Posterior cingulate gyrus (tissue), 11 donors: ENCODE measurements around the gene TFB2M.
"Not testable (repeated sequence)": the region's sequence is repeated elsewhere in the genome, so short reads cannot be mapped to it uniquely, and the experiment has no call there.

ENCODE experiments used
- DNase-seq, 10 donors: peaks; one replicate each; pipeline versions ENCODE4 v3.0.0 to v3.0.0-alpha.2; 2020 to 2021; ENCODE audit warnings: mixed read lengths in 3 of 10
- intact Hi-C: fragments of 100-400 bp; cut with DNase I; formaldehyde crosslinking; loops from one replicate; pipeline ENCODE4 v1.15.1; 2023

The TFB2M gene

DNA sequence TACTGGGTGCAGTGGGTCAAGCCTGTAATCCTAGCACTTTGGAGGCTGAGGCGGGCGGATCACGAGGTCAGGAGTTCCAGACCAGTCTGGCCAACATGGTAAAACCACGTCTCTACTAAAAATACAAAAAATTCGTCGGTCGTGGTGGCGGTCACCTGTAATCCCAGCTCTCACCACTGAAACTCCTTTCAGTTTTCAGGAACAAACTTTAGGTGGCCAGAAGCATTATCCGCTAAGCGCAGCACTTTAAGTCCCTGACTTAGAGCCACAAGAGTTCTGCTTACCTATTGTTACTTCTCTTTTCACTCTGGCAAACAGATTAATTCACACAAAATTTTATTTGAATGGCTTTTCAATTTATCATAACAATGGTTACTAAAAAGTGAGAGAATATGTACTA lies 5.2 kb downstream of the TFB2M start:
- DNase-seq, result not testable (repeated sequence)
- intact Hi-C loops, result loop anchor here (10.0 kb wide), 3 partner anchors 134 to 1696 kb away; partner anchors contain the start of genes HNRNPU and SCCPDH

DNA sequence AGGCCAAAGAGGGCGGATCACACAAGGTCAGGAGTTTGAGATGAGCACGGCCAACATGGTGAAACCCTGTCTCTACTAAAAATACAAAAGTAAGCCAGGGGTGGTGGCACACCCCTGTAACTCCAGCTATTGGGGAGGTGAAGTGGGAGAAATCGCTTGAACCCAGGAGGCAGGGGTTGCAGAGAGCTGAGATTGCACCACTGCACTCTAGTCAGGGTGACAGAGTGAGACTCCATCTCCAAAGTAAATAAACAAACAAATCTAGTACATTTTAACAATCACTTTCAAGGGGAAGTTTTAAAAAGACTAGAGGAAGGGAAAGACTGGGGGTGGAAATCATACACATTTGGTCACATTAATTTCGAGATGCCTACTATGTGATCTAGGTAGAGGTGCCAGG lies 6.8 kb downstream of the TFB2M start:
- intact Hi-C loops, result no loop called here
- DNase-seq, result no peak

DNA sequence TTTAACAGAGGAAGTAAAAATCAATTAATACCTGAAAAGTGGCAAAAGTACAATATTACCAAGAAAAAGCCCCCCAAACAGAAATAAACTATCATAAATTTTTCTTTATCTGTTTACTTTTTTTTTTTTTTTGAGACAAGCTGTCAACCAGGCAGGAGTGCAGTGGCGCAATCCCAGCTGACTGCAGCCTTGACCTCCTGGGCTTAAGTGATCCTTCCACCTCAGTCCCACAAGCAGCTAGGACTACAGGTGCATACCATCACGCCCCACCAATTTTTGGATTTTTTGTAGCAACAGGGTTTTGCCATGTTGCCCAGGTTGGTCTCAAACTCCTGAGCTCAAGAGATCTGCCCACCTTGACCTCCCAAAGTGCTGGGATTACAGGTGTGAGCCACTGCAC lies 8.0 kb downstream of the TFB2M start:
- intact Hi-C loops, result no loop called here
- no peak for DNase-seq

DNA sequence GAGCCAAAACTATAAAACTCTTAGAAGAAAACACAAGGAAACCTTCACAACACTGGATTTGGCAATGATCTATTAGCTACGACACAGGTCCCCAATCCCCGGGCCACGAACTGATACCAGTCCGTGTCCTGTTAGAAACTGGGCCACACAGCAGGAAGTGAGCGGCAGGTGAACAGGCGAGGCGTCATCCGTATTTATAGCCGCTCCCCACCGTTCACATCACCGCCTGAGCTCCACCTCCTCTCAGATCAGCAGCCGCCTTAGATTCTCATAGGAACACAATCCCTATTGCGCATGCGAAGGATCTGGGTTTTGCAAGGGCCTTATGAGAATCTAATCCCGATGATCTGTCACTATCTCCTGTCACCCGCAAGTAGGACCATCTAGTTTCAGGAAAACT lies 11.9 kb downstream of the TFB2M start:
- intact Hi-C loops, result no loop called here
- DNase-seq, result no peak

DNA sequence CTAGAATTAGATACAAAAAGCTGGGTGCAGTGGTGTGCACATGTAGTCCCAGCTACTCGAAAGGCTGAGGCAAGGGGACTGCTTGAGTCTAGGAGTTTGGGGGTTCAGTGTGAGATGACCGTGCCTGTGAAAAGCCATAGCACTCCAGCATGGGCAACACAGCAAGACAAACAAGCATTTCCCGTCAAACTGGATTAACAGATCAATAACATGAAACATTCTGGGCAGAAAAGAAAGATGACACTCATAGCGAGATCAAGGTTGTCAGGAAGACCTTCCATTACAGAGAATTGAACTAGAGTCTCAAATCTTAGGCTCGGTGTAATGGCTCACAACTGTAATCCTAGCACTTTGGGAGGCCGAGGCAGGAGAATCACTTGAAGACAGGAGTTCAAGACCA lies 14.0 kb downstream of the TFB2M start:
- DNase-seq, result no peak
- intact Hi-C loops, result no loop called here

DNA sequence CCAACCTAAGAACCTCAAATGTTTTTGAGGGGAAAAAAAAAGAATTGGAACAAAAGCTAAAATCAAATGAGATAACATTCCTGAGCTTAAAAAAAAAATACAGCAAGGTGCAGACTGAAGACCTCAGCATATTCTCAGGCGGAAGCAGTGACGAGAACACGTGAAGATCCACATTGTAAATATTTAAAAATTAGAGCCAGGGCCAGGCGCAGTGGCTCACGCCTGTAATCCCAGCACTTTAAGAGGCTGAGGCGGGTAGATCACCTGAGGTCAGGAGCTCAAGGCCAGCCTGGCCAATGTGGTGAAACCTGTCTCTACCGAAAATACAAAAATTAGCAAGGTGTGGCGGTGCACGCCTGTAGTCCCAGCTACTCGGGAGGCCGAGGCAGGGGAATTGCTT lies 15.7 kb downstream of the TFB2M start:
- intact Hi-C loops, result no loop called here
- DNase-seq, result no peak

DNA sequence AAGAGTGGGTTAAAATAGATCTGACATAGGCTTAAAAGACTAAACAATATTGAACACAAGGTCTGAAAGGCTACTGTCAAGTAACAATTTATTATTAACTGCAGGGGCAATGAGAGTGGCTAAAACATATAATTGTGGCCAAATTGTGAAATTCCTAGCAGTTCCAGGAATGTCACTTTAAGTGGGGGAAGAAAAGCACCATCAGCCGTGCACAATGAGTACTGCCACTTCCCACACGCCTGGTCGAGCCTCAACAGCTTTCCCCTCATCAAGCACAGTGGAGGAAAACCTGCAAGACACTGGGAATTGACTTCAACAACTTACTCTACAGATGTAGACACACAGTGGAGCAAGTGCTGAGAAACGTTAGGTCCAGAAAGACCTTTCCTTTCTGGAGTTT lies 16.4 kb downstream of the TFB2M start:
- intact Hi-C loops, result no loop called here
- no peak for DNase-seq

DNA sequence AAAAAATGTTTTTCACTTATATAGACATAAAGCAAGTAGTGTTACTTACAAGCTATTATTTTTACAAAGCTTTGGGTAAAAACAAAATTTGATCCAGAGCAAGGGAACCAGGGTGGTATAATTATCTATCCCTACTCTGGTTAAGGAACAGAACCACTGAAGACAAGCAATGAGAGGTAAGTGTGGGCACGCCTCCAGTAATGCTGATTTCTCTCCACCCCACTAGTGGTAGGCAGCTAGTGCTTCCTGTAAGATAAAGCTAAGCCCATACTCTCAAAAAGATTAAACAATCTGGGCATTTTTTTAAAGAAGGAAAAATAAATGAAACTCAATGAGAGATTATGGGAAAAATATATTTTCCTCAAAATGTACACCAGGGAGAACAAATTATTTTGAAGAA lies 22.1 kb downstream of the TFB2M start:
- no peak for DNase-seq
- intact Hi-C loops, result no loop called here

DNA sequence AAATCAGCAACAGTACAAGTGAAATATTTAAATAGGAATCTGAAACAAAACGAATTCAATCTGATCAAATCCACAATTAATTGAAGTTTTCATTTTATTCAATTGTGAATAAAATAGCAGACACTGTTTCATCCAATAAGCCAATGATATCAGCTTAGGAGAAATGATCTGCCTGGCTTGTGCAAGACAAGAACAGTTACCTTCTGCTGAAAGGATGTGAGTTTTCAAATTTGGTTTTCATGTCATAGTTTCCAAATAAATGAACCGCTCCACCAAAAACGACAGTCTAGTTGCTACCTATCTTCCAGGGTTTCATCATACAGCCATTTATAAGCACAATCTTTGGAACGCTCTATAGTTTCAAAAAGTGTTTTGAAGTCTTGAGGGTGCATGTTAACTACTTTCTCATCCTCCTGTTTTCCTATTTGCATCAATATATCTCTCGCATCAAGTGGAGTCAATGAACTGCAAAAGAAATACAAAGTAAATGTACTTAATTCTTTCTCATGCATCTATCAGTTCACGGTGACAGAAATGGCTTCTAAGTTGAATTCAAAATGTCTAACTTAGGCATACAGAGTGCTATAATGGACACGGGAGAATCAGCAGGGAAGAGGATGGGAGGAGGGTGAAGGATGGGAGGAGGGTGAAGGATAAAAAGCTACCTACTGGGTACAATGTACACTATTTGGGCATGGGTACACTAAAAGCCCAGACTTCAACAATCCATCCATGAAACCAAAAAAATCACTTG lies 25.1 kb downstream of the TFB2M start:
- intact Hi-C loops, result no loop called here
- no peak for DNase-seq

DNA sequence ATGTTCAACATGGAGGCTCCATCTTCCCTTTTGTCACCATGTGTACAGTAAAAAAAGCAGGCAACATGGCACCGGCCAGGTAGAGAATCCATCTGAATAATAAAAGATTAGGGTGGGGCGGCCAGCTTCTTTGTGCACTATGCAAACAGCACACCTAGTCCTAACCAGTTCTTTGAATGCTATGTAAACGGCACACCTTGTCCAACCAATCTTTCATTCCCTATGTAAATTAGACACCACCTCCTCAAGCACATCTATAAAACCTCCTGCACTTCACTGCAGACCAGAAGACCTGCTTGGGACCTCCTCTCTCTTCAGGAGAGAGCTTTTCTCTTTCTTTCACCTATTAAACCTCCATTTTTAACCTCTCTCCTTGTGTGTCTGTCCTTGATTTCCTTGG lies 28.2 kb downstream of the TFB2M start:
- no peak for DNase-seq
- intact Hi-C loops, result no loop called here

DNA sequence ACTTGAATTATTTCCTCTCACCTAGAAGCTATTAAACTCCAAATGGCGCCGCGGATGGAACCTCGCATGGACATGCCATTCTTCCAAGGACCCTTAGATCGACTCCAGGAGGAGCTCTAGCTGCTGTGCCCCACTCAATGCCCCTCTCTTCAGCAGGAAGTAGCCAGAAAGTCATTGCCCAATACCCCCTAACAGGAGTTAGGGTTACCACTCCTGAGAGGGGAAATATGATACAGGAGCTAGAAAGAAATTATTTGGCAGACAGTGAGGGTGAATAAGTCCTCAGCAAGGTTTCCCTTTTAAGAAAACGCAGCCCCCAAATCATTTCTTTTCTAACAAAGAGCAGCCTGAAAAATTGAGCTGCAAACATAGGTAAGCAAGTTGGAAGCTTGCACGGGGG lies 28.6 kb downstream of the TFB2M start:
- intact Hi-C loops, result no loop called here
- DNase-seq, result no peak

DNA sequence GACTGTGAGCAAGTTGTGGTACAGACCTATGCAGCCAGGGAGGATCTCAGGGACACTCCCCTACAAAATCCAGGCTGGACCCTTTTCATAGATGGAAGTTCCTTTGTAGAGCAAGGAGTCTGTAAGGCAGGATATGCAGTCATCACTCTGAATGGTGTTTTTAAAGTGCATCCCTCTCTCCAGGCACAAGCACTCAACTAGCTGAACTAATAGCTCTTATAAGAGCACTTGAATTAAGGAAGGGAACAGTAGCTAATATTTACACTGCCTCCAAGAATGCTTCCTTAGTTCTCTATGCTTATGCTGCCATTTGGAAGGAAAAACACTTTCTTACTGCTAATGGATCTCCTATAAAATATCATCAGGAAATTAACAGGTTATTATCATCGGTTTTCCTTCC lies 31.9 kb downstream of the TFB2M start:
- intact Hi-C loops, result no loop called here
- no peak for DNase-seq

DNA sequence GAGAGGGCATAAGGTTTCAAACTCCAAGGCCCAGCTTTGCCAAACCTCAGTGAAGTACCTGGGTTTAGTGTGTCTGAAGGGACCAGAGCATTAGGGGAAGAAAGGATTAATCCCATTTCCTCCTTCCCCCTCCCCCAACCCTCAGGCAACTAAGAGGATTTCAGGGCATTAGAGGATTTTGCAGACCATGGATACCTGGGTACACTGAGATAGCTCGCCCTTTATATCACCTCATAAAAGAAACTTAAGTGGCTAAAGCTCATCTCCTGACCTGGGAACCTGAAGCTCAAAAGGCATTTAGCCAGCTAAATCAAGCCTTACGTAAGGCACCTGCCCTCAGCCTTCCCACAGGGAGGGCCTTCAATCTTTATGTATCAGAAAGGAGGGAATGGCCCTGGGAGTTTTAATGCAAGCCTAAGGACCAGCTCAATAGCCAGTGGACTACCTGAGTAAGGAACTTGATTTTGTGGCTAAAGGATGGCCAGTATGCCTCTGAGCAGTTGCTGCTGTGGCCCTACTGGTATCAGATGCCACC lies 32.6 kb downstream of the TFB2M start:
- intact Hi-C loops, result no loop called here
- no peak for DNase-seq

DNA sequence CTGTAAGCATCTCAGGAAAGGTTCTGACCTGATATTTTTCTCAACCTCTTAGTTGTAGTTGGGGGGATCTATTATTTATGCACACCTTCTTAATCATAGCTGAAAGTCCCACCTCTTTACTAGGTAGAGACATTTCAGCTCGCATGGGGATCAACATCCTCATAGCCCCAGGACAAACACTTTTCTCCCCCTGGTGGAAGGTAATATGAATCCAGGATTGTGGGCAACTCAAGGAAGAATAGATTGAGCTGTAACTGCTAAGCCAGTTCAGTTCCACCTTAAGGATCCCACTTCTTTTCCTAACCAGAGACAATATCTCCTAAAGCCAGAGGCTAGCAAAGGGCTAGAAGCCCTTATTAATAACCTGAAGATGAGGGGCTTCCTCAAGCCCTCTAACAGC lies 33.5 kb downstream of the TFB2M start:
- intact Hi-C loops, result no loop called here
- DNase-seq, result no peak

DNA sequence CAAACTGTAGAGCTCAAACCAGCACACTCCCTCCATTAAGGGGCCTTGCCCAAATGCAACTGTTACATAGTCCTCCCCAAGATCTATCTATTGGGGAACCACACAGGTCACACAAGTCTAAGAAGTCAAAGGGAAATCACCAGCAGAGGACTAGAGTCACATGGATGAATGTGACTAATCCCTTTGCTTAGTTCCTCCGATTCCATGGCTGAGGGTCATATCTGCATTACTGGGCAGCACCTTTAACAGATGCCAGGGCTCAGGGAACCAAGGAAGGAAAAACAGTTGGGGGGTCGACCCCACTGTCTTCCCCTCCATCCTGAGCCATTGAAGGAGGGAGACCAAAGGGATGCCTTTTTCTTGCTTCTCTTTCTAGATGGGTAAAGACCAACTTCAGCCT lies 35.6 kb downstream of the TFB2M start:
- DNase-seq, result no peak
- intact Hi-C loops, result no loop called here

DNA sequence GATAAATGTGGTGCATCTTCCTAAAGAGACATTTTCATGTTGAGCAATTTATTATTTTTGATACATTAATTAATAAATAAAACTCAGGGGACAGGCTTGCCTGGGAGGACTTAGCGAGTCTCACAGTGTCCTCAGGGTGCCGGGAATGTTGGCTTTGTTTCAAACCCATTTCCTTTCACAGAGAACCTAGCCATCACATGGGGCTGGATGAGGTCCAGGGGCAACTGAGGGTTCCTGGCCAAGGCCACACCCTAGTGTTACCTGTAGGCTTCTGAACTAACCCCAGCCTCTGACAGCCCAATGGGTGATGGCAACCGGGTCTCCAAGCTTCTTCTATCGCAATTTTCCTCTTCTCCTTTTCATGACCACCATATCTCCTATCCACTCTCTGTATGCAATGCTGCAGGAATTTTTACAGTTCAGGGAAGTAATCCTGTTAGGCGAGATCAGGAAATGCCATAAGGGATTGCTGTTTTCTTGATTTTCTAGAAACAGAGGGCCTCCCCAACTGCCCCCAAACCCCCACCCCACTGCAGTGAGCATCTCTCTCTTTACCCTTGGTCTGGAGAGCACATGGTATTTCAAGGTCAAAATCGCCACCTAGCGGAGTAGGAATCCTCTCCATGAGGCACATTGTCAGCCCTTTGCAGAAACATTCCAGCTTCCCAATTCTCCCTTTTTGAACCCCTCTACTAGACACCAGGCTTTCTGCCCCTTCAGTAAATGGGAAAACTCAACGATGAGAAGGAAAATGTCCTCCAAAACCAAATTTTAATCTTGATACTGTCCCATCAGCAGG lies 36.9 kb downstream of the TFB2M start:
- intact Hi-C loops, result no loop called here
- no peak for DNase-seq

DNA sequence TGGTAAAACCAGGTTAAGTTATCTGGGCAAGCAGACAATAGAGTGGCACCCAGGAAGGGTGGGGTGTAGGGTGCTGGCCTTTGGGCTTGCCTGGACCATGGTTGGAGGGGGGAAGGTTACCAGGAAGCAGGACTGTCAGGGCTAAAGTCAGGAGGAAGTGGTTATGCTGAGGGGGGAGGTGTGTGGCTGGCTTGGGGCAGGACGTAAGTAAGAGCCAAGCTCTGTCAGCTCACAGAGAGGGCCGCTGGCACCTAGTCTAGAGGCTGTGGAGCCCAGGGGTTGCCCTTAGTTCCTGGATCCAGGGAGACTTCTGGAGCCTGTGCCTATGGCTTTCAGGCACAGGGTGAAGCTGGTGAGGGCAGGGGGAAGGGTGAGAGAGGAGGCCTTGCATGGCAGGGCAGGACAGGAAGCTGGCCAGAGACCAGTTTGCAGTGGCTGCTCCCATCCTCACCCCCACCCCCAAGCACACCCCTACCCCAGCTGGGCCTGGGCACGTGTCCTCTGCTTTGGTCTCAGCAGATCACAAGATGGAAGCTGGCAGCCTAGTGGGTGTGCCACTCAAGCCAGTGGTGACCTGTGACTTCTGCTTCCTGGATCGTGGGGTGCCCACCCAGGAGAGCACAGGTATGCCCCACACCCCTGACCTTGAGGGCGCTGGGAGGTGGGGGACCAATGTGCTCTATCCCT lies 38.5 kb downstream of the TFB2M start:
- no peak for DNase-seq
- intact Hi-C loops, result no loop called here

DNA sequence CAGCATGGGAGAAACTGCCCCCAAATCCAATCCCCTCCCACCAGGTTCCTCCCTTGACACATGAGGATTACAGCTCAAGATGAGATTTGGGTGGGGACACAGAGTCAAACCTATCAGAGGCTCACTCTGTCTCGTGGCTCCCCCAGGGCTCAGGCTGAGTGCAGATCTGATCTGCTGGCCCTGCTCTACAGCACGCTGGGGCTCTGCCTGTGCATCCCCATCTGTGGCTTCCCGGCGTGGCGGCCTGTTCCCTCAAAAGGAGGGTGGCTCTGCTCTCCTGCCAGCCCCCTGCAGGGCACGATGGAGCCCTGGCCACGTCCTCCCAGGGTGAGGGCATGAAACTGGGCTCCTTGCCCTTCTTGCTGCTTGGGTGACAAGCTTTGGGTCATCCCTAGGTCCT lies 39.1 kb downstream of the TFB2M start:
- intact Hi-C loops, result no loop called here
- DNase-seq, result no peak

DNA sequence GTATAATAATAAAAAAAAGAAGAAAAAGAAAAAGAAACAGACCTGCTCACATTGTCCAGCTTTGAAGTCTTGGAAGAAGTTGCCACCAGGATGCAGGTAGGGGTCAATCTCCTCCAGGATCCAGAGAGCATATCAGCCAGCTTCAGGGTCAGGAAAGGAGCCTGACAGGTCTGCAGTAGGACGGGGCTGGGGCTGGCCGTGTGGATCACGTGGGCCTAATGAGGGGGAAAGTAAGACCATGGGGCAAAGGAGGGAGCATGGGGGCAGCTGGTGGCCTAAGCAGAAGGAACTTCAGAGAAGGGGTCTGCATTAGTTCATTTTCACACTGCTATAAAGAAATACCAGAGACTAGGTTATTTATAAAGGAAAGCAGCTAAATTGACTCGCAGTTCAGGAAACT lies 39.7 kb downstream of the TFB2M start:
- intact Hi-C loops, result no loop called here
- no peak for DNase-seq

DNA sequence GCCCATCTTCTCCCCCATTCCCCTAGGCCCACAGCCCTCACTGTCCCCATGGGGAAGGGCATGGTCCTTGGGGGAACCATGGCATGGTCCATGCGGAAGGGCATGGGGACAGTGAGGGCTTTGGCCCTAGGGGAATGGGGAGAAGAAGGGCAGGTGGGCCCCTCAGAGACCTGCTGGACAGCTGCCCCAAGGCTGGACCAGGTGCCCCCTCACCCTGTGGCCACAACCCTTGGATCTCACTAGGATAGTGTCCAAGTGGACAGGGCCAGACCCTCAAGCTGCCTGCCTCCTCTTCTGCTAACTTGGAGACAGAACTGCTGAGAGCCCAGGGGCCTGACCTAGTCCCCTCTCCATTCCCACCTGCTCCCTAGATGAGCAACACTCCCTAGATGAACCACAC lies 46.5 kb downstream of the TFB2M start:
- intact Hi-C loops, result no loop called here
- no peak for DNase-seq

DNA sequence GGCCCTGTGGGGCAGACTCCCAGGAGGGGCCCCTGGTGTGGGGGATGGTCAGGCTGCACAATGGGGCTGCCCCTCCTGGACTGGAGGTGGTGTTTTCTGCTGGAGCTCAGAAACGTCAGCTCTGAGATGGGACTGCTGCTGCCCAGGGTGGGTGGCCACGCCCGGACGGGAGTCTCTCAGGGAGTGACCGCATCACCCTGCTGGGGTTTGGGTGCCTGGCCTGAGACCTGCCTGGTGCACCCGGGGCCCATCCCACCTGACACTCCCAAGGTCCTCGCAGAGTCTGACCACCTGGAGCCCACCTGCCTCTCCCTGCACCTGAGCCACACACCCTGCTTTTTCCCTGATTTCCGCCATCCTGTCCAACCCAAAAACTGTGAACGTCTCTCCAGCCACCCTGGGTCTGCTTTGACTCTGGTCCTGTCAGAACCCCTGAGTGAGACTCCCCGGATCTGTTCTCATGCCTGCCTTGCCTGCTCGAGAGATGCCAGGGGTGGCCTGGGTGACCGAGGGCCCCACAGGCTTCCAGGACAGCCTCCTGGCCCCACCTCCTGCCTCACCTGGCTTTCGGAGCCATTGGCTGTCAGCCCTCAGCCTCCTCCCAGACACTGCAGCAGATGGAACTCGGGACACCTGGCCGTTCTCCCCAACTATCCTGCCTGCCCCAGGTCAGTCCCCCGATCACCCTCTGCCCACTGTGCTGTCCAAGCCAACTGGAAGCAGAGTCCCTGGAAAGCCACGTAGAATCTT lies 47.4 kb downstream of the TFB2M start:
- intact Hi-C loops, result no loop called here

More for the DNA sequence above, 47.4 kb downstream of the TFB2M start:
- peak in 1 of 10 donors; percentile 62 for DNase-seq
